ENCODE data around the gene EXTL2.
"Not testable (repeated sequence)": the region's sequence is repeated elsewhere in the genome, so short reads cannot be mapped to it uniquely, and the experiment has no call there.

EXTL2 gene

GRCh38 chr1:100896481-100896982 is 1.9 kb upstream of the EXTL2 start:
- FAIRE-seq: no peak

GRCh38 chr1:100895540-100896480 is 1.2 kb upstream of the EXTL2 start, which contains the start of gene SLC30A7:
Gene SLC30A7, plus strand, starts transcription at chr1:100896090. Its CDS starts 173 bp downstream, at chr1:100896263.
- FAIRE-seq: no peak

GRCh38 chr1:100893718-100894117 is 924 bp downstream of the EXTL2 start:
- no peak for FAIRE-seq

GRCh38 chr1:100892554-100892953 is 2.1 kb downstream of the EXTL2 start:
- no peak for FAIRE-seq

- no peak for FAIRE-seq
These were observed 3.3 kb downstream of the EXTL2 start for GRCh38 chr1:100891380-100891779.

GRCh38 chr1:100889869-100890482 is 4.7 kb downstream of the EXTL2 start:
- FAIRE-seq: not testable (repeated sequence)

GRCh38 chr1:100889007-100889406 is 5.6 kb downstream of the EXTL2 start:
- FAIRE-seq: not testable (repeated sequence)

GRCh38 chr1:100883963-100884362 is 10.7 kb downstream of the EXTL2 start:
- no peak for FAIRE-seq

- FAIRE-seq: no peak
These were observed 11.9 kb downstream of the EXTL2 start for GRCh38 chr1:100882698-100883097.

- no peak for FAIRE-seq
These were observed 13.0 kb downstream of the EXTL2 start for GRCh38 chr1:100881687-100882086.

GRCh38 chr1:100879422-100879821 is 15.2 kb downstream of the EXTL2 start:
- no peak for FAIRE-seq

- no peak for FAIRE-seq
These were observed 18.4 kb downstream of the EXTL2 start for GRCh38 chr1:100876291-100876690.

GRCh38 chr1:100875228-100875627 is 19.4 kb downstream of the EXTL2 start:
- FAIRE-seq: no peak

GRCh38 chr1:100874433-100874832 is 20.2 kb downstream of the EXTL2 start:
- no peak for FAIRE-seq

GRCh38 chr1:100869996-100870395 is 24.6 kb downstream of the EXTL2 start:
- FAIRE-seq: no peak

GRCh38 chr1:100868364-100868995 is 26.2 kb downstream of the EXTL2 start:
- peak; percentile 98 for FAIRE-seq

- FAIRE-seq: no peak
These were observed 27.8 kb downstream of the EXTL2 start for GRCh38 chr1:100866901-100867206.

- peak; percentile 82 for FAIRE-seq
These were observed 28.4 kb downstream of the EXTL2 start for GRCh38 chr1:100866041-100866900.

- no peak for FAIRE-seq
These were observed 32.1 kb downstream of the EXTL2 start for GRCh38 chr1:100862591-100862990.

GRCh38 chr1:100861379-100861778 is 33.3 kb downstream of the EXTL2 start:
- FAIRE-seq: no peak

GRCh38 chr1:100860397-100860991 is 34.1 kb downstream of the EXTL2 start:
- FAIRE-seq: no peak

GRCh38 chr1:100855116-100855515 is 39.5 kb downstream of the EXTL2 start:
- FAIRE-seq: not testable (repeated sequence)
